HG03066 (cell line): Measurements from ENCODE around the gene CDH15.
A peak's percentile ranks its signal among the peaks of the same experiment; 100 is the strongest.

Experiments used
- ATAC-seq: cut with Tn5 transposase; IDR thresholded peaks from one replicate; pipeline ENCODE4 v1.9.1; 2021; ENCODE audit warnings: low read depth; ENCODE audit not compliant: unreplicated experiment

The CDH15 gene

DNA sequence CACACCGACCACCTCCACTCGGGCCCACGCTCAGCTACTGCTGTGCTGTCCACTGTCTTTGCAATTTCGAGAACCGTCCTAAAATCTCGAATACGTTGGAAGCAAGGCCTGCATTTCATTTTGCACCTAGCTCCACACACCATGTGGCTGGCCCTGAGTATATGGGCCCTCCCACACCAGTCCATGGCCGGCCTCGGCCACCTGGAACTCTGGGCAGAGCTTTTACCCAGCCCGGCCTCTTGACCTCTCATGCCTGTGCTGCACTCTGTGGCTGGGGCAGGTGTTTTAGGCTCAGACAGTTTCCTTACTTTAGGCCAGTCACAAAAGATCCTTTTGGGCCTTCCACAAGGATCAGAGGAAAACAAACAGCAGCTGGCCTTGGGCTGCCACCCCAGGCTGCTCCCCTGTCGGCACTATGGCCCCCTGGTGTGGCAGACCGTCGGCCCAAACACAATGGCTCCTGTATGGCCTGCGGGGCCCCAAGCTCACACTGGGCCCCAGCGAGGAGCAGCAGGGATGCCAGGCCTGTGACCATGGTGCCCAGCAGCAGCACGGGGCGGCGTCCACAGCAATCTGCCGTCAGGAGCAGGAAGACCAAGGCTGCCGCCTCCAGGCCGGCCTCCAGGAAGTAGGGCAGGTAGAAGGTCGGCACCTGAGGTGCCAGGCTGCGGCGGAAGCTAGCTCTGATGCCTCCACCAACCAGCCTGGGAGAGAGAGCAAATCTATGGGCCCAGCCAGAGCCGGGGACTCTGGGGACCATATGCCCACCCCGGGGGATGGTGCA is 26.3 kb downstream of the CDH15 start:
- no peak for ATAC-seq

DNA sequence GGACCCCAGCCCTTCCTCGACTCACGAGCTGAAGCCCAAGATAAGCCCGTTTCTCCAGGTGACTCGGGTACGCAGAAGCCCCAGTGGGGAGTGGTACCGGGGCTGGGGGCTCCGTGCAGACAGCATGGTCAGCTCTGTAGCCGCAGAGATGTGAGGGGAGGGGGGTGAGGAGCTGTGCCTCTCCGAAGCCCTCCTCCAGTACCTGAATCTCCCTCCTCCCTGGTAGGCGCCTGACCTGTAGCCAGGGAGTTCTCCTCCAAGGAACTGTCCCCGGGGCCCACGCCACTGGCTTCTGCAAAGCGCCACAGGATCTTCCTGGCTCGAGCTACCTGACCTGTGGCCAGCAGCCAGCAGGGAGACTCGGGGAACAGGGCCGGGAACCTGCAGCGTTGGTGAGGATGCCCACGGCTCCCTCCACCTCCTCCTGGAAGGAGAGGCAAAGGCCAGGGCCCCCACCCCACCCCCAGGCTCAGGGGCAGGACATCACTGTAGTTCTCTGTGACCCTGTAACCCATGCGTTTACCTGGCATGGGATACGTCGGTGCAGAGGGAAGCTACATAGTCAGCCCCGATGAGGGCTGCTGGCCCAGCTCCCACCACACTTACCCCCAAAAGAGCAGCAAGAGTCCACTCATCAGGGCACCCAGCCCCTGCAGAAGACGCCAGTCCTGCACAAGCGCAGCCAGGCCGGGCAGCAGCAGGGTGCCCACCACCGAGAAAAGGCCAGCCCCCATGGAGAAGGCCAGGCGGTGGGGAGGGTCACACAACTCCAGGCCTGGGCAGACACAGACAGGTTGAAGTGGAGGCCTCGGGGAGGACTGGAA is 27.1 kb downstream of the CDH15 start:
- no peak for ATAC-seq

DNA sequence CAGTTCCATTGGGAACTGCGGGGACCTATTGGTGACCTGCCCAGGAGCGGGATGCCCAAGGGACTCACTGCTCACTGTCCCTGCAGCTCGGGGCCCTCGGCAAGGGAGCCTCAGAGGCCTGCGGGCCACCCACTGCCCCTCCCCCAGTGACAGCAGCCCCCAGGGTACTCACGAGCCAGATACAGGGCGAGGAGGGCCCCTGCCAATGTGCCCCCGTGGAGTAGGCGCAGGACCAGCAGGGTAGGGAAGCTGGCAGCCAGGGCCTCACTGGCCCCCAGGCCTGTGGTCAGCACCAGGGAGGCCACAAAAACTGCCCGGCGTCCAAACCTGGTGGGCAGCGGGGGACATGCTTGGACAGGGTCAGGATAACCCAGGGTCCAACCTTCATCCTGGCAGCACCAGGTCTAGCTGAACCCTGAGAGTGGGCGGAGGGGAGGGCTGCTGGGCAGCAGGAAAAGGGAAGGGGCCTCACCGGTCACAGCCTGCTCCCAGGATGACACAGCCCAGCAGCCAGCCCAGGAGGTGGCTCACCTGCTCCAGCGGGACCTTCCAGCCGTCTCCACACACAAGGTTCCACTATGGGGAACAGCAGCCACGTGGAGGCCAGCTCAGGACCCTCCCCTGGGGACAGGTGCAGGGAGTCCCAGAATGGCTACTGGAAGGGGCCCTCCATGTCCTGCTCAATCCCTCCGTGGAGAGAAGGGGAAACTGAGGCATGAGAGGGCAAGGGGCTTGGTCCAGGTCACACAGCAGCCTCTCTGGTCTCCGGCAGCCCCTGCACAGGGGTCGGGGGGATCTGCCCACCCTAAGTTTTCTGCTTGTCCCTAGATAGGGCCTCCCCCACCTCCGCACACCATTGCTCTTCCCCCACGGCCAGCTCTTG is 27.9 kb downstream of the CDH15 start:
- ATAC-seq: no peak

DNA sequence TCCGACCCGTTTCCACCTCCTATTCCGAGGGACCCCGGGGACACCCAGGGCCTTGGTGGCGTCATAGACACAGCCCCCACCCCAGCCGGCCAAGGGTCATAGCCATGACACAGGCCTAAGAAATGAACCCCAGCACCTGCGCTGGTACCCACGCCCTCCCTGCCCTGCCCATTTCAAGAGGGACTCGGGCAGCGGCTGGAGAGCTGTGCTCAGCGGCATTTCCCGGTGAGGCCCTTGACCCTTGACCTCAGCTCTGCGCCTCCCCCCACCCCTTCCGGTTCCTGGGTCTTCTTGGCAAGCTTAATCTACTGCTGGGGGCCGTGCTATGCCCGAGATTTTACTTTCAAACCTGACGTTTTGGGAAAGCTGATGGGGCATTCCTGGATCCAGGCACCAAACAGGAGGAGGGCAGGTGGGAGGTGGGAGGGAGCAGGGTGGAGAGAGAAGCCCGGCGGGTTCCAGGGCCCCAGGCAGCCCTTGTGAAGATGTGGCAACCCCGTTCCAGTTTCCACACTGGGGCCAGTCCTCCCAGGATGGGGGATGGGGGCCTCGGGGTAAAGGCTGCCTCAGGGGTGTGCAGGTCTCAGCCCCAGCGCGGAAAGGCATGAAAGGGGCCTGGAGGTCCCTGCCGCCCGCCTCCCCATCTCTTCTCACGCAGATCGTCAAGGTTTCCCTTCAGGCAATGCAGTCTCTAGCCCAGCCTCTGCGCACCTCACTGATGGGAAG is 28.7 kb downstream of the CDH15 start, which contains the start of gene SLC22A31:
SLC22A31 (minus strand) TSS at position 414 of the 726 bp plus-strand sequence; CDS start at position 378, 36 bp downstream.
- ATAC-seq: no peak

DNA sequence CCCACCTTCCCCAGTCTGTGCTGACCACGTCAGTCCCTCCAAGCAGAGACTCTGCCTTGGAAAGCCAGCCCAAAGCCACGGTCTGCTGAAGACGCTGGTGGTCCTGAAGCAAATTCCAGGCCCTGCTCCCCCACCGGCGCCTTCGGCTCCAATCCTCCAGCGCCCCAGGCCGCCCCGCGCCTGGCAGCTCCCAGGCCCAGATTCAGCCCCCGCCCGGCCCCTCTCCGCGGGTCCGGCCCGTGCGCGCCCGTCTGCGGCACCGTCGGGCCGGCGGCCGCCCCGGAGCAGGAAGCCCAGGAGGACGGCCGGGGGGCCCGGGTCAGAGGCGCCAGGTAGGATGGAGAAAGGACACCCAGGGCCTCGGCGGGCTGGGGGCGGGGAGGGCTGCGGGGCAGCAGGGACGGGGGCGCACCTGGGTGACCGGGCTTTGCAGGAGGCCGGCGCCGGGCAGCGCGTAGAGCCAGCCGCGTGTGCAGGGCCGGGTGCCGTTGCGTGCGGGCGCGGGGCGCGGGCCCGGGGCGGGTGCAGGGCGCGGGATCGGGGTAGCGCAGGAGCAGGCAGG is 29.4 kb downstream of the CDH15 start:
- no peak for ATAC-seq

DNA sequence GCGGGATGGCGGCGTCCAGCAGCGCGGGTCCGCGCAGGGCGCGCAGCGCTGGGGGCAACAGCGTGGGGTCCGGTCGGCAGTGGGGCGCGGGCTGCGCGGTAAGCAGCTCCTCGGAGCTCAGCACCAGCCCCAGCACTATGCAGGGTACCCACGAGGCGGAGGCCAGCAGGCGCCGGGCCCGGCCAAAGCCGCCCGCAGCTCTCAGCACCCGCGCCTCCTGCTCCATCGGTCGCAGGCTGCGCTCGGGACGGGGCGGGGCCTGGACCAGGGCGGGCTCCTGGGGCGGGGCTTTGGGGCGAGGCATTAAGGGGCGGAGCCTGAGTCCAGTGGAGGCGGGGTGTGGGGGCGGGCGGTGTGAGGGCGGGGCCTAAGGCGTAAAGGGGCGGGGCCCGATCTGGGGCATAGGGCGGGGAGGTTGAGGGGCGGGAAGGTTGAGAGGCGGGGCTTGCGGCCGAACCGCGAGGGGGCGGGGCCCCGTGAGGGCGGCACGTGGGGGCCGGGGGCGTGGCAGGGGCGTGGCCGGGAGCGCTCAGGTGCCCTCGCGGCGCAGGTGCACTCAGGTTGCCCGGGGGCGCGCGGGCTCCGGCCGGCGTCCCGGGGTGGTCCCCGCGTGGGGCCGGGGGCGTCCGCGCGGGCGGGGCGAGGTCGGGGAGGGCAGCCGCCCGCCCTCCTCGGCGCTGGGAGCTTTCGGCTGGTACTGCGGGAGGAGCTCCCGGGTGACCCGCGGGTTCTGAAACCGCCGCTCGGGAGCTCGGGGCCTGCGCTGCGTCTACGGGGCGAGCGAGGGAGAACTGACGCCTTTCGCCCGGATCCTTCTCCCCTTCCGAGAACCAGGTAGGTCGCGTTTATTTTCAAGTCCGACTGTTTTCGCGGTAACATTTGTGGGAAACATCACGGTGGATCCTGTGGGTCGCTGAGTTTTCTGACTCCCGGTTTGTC is 30.2 kb downstream of the CDH15 start:
- ATAC-seq: no peak

DNA sequence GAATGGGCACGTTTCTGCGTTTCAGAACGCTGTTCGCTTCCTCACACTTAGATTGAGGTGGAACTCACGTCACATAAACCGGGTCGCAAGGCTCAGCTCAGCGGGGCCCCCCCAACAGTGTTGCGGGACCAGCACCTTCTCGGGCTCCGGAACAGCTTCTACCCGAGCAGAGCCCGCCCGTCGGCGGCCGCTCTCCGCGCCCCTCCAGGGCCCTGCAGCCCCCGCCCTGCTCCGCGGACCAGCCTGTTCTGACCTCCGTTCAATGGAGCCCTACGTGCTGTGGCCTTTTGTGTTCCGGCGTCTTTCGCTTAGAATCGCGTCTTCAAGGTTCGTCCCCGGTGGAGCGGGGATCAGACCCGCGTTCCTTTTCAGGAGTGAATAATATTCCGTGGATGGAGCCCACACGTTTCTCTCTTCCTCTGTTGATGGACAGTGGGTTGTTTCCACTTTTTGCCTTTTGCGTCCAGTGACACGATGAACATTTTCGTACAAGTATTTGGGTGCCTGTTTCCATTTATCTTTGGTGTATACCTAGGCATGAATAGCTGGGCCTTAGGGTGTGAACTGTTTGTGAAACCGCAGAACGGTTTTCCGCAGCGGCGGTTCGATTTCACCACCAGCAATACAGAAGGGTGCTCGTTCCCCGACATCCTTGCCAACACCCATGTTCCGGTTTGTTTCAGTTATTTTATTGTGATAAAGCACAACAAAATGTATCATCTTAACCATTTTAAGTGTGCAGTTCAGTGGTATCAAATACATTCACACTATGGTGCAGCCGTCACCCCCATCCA is 31.1 kb downstream of the CDH15 start:
- no peak for ATAC-seq

DNA sequence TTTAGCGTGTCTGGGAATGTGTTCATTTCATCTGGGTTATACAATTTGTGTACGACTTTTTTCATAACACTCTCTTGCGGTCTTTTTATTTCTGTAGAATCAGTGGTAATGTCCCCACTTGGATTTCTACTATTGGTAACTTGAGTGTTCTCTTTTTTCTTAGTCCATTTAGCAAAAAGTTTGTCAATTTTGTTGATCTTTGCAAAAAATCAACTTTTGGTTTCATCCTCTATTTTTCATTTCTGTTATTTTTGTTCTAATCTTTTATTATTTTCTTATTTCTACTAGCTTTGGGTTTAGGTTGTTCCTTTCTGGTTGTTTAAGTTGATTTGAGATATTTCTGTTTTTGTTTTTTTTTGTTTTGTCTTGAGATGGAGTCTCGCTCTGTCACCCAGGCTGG is 36.4 kb downstream of the CDH15 start:
- ATAC-seq: no peak

DNA sequence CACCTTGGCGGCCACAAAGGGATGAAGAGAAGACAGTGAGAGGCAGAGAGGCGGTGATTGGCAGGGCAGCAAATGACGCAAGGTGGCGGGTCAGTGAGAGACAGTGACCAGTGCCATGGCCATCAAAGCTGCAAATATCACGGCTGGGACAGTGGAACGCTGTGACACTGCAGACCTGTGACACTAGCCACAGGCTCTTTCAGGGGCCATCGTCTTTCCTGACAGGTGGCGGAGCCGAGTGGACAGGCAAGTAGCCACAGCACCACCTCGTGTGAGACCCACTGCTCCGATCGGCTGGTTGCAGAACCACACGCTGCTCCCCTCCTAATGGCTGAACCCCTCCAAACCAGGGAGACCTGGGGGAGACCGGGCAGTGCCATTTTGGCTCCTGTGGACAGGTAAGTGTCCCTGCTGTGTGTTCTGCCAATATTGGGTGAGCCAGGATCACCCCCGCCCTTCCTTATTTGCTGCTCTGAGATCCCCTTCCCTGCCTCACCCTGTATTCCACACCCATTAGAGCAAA is 38.0 kb downstream of the CDH15 start:
- no peak for ATAC-seq

DNA sequence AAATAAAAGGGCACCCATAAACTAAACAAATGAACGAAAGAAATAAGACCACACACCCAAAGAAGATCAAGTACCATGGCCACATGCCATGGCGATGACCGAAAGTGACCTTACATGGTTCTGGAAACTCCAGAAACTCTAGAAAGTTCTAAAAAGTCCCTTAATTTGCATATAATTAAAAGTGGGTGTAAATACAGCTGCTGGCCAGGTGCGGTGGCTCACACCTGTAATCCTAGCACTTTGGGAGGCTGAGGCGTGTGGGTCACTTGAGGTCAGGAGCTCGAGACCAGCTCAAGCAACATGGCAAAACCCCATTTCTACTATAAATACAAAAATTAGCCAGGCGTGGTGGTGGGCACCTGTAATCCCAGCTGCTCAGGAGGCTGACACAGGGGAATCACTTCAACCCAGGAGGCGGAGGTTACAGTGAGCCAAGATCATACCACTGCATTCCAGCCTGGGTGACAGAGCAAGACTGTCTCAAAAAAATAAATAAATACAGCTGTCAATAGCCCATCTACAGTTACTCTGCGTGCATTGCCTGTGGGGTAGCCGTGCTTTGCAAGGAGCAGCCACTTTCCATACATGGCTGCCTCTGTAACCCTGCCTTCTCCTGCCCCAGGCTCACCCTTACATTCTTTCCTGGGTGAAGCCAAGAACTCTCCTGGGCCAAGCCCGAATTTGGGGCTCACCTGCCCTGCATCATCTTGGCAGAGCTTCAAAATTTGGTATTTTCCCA is 38.8 kb downstream of the CDH15 start:
- ATAC-seq: no peak

DNA sequence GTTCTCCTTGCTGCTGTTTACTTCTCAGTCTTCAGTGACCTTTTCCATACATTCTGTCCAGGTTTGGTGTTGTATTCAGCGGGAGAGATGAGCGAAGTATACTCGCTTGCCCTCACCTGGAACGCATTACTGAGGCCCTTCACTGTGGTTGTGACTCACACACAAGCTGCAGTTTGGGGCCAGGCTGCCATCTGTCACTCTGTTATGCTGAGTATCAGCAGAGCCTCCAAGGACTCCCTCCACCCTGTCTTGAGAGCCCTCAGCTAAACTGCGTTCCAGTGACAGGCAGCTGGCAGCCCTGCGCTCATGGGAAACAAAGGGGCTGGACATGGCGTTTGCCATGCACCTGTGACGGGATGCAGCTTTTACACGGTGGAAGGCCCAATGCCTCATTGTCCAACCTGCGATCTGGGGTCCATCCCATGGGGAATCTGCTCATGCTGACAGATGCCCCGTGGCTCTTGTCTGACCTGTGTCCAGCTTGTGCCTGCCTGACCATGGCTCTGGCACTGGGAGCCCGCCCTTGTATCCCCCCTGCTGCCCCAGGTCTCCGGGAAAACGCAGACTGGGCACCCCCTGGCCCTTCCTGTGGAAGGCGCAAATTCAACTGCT is 39.5 kb downstream of the CDH15 start:
- no peak for ATAC-seq

DNA sequence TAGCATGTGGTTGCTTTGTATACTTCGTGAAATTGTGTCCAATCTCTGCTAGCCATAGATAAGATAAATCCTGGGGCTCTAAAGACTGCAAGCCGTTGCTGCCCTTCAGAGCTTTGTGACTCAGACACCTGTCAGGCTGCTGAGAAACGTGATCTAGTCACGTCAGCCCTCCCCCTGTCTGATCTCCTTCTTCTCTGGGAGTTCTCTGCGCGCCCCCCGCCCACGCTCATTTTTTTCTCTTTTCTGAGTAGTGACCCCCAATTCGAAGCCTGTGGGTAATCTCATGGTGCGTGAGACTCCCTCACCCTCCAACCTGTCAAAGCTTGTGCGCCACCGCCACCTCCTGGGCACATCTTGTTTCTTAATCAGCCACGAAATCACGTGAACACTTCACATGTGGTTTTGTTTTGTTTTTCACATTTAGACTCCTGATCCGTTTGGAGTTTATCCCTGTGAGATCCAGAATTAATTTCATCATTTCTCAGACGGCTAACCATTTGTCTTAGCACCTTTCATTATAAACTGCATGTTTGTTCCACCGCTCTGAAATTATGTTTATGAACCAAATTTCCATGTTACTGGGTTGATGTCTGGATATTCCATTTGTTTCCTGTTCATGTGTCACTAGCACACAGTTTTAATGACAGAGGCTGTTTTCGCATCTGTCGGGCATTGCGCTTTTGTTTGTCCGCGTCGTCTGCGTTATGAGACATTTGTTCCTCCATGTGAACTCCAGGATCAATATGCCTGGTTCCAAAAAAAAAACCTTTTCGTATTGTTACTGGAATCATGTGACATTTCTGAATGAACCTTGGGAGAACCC is 45.0 kb downstream of the CDH15 start:
- ATAC-seq: no peak

DNA sequence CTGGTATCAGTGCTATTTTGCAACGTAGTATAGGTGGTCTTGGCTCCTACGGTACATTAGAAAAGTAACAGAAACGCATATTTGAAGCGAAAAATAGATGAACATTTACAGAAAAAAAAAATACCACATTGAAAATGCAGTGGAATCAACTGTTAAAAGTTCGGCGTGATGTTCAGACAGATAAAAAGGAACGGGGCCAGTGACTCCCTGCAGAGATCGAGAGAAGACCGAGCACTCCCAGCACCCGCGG is 45.5 kb downstream of the CDH15 start:
- ATAC-seq: no peak

DNA sequence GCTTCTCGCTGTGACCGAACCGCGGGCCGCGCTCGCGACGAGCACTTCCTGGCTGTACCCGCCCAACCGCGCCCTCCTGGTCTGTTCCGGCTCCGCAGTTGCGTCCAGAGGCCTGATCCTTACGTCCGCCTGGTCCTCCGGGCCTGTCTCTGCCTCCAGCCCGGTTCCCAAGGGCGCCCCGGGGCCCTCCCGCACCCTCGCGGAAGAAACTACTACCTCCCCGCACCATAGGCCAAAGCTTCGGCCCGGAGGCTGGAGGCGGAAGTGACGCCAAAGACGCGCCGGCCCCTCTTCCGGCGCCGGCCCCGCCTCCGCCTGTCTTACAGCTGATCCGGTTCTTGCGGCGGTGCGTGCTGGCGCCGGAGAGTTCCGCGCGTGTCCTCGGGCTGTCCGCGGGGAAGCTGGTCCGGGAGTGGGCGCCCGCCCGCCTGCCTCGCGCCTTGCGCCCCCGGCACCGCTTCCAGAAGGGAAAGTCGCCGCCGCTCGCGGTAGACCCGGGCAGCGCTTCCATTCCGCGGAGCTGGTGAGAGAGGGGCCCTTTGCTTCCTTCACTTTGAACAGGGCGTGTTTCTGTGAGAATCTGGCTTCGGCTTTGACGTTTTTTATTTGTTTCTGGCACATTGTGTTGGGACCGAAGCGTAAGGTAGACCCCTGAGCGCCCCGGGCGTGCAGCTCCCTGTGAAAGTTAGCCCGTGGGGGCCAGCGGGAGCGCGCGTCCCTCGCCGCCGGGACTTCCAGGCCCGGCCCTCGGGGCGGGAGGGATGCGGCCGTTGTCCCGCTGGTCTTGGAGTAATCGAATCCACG is 46.0 kb downstream of the CDH15 start, which contains the start of gene ZNF778:
ZNF778 (plus strand) TSS at position 316 of the 804 bp plus-strand sequence. CDS start 3,425 bp downstream, outside the sequence.
- peak; percentile 67 for ATAC-seq

DNA sequence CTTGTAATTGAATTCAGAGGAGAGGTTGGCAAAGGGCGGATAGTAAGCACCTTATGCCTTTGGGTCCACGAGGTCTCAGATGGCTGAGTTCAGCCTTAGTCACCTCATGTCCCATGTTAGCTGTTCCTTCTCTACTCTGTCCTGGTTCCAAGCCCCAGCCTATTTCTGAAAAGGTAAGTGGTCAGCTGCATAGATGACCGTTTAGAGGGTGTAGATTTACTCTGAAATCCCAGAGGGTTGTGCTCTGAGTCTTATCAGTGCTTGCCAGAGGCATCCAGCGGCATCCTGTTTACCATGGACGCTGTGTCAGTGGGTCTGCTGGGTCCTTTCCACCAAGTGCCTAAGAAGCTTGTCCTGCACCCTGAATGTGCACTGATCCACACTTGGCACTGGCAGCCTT is 47.8 kb downstream of the CDH15 start:
- ATAC-seq: no peak
